ENCODE data around the gene CLN6.
A peak's percentile ranks its signal among the peaks of the same experiment; 100 is the strongest.

CLN6 gene

DNA sequence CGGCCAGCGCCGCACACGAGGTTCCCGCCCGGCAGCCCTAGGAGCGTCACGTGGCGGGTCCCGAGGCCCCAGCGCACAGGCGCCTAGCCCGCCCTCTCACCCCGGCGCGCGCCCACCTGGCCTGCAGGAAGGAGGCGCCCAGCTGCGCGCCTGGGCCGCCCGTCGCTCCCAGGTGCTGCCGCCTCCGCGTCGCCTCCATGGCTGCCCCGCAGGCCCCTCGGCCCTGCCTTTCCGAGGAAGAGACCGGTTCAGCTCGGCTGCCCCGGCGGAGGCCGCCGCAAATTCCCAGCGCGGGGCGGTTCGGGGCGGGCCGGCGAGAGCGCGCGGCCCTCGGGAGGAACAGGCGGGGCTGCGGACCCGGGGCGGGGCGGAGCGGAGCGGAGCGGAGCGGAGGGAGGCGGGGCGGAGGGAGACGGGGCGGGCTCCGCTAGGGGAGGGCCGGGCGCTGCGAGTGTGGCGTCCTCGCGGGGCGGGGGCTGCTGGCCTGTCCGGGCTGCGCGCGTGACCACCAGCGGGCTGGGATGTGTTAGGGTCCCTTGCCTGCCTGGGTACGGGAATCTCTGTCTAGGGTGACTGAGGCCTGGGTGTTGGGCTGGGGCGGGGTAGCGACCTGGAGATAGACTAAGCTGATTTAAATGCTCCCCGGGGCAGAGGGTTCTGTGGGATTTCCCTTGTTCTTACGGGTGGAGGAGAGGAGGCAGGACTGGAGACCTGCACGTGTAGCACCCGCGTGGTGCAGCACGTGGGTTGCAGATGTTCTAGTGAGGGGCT, at the start of gene CLN6:
Gene CLN6 (minus strand): TSS at position 343 of the 771 bp plus-strand sequence. CDS start 144 bp downstream, at position 199.
- peak; percentile 63 to 73 (median 70) for DNase-seq (ENCODE audit: low read depth in 2 of 3, low spot score in 2 of 3)

DNA sequence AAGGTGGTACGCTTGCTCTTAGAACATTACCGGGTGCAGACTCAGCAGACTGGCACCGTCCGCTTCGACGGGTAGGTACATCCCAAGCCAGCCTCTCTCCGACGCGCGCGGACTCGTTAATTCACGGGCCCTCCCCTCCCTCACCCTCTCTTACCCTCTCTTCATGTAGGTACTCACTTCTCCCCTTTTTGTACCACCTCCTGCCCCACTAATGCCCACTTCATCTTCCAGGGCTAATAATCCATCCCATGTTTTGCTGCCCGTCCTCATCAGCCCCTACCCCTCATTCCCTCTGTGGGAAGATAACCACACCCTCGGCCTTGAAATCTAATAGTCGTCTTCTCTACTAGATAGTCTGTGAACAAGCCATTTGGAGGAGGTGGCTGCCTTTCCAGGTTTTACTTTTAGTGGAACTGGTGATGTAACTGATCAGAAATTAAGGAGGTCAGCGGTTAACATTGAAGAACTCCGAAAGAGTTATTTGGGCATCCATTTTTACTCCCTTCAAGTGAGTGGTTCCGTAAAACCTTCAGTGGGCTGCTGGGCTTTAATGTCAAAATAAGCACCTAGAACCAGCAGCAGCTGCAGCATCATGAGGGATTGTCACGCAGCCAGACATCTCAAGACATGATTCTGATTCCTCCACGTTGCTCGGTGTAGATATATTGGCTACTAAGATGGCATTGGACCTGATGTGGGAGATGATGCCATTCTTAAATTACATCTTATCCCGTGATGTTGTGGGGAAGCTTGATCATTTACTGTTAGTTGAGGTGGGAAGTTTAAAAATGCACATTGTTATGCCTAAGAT, 49.3 kb upstream of the CLN6 start:
- no peak for DNase-seq (ENCODE audit: low read depth in 2 of 3, low spot score in 2 of 3)

DNA sequence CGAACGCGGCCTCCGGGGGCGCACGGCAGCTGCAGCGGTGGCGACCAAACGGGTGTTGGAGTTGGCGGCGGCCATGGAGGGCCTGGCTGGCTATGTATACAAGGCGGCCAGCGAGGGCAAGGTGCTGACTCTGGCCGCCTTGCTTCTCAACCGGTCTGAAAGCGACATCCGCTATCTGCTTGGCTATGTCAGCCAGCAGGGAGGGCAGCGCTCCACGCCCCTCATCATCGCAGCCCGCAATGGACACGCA, 48.7 kb upstream of the CLN6 start:
- DNase-seq (ENCODE audit: low read depth in 2 of 3, low spot score in 2 of 3), result peak in 1 of 3 experiments; percentile 38

DNA sequence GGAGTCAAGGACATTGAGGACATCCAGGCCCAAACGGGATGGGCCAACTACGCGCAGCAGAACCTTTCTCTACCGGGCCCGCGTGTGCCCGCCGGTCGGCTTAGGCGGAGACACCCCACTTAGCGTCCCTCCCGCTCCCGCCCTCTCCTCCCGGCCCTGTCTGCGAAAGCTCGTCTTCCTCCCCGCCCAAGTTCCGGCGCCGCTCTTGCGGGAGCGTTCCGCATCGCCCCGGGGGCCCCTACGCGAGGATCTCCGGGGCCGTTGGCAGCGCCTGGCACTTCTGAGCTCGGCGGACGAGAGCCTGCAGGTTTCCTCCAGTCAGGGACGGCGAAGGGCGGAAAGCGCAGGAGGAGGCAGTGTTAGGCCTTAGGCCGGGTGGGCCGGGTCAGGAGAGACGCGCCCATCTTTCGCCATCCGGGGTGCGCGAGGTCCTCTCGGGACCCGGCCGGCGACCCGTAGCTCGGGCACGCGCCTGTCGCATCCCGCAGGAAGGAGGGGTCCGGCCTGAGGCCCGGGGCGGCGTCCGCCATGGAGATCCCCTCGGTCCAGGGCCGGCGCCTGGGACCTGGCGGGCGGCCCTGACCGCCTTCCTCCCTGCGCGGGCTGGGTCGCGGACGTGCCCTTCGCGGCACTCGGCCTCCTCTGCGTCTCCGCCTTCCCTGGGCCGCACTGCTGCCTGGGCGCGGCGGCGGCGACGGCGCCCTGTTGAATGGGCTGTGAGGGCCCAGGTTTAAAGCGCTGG, 48.2 kb upstream of the CLN6 start, which contains the start of gene FEM1B:
Gene FEM1B (plus strand): TSS at position 143 of the 742 bp plus-strand sequence. CDS start 673 bp downstream, outside the sequence.
- peak; percentile 67 to 87 (median 78) for DNase-seq (ENCODE audit: low read depth in 2 of 3, low spot score in 2 of 3)

DNA sequence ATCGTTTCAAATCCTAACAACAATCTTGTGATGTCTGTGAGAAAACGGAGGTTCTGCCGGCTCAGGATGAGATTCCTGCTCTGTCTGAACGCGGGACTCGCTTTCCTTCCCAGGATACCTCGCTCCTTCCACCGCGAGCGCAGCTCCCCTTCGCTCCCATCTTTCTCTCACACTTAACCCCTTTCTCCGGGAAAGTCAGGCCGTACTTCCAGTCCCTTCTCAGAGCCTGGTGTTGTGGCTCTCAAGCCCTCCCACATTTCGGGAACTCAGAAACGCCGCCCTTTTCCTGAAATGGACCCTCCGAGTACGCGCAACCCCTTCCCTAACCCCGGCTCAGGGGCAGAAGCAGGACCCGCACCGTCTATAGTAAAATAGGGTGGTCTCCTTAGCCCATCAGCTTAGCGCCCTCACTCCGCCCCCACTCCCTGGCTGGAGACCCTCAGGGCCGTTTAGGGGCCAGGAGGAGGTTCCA, 47.6 kb upstream of the CLN6 start:
- no peak for DNase-seq (ENCODE audit: low read depth in 2 of 3, low spot score in 2 of 3)

DNA sequence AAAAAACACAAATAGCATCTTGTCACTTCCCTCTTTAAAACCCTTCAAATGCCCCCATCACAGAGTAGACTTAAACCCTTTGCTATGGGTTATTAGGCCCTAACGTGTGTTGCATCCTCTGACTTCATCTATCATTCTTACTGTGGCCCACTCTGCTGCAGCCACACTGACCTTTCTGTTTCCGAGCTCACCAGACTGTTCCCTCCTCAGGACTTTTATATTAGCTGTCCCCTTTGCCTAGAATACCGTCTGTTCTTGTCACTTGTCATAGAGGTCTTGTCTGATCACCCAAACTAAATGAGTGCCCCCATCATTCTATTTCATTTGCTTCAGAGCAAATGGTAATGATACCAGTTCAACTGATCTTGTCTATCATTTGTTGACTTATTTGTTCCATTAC, 47.1 kb upstream of the CLN6 start:
- DNase-seq (ENCODE audit: low read depth in 2 of 3, low spot score in 2 of 3), result no peak

DNA sequence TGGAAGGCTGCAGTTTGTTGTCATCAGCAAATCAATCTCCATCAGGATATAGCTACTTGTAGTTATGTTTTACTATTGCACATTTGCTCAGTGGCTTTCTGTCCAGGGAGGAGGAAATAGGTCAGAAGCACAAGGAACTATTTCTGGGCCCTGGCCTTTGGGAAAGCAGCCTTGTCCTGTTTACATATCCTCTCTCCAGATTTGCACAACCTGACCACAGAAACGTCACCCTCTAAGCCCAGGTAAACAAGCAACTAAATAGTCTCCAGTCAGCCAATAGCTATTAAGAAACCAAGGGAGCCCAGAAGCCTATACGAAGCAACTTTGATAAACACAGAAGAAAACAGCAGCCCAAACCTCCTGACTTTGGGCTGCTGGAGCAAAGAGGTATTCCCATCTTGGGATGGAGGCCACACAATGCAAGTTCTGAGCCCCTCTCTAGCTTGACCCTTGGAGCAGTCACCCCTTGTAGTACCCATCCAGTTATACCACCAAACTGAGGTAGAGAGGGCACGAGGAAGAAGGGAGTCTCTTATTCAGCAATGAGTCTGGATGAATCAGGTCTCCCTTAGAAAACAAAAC, 45.7 kb upstream of the CLN6 start:
- DNase-seq (ENCODE audit: low read depth in 2 of 3, low spot score in 2 of 3), result no peak

DNA sequence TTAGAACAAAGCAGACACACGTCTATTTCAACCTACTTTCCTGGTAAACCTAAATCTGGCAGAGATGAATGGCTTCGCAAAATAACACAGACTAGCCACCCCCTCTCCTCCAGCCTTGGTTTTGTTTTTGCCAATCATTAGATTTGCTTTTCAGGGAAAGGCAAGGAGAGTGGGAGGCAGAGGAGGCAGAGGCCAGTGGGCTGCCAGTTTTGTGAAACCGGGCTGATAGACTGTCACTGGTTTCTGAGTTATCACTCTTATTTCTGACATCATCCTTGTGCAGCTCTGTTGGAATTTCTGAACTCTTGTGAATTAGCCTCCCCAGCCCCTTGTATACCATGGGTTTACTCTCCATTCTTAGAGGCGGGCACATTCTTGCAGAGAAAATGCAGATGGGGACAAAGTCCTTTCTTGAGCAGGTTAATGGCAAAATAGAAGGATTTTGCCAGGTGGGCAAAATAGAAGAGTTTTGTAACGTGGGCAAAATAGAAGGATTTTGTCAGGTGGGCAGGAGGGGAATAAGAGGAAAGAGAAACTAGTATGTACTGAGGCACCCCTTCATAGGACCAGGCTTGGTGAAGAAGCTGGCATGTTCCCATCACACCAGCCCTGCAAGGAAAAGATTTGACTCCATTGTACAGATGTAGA, 44.8 kb upstream of the CLN6 start:
- DNase-seq (ENCODE audit: low read depth in 2 of 3, low spot score in 2 of 3), result no peak

DNA sequence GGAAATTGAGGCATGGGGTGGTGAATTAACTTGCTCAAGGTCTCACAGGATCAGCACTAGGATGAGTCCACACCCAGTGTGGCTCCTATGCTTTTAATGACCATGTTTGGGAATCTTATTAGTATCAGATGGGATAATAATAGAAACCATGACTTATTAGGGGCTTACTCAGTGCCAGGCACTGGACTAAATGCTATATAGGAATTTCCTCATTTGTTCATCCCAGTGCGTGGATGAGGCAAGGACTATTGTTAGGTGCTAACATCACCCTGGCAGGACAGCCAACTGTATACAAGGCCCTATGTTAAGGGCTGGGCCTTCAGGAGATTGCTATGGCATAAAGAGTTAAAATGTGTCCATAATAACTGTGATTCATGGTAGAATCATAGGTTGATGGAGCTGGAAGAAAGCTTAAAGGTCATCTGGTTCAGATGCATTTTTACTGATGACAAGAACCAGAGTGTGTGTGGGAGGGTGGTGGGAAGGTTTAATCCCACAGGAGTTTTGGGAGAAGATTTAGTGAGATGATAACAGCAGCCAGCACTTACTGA, 43.3 kb upstream of the CLN6 start:
- DNase-seq (ENCODE audit: low read depth in 2 of 3, low spot score in 2 of 3), result no peak

DNA sequence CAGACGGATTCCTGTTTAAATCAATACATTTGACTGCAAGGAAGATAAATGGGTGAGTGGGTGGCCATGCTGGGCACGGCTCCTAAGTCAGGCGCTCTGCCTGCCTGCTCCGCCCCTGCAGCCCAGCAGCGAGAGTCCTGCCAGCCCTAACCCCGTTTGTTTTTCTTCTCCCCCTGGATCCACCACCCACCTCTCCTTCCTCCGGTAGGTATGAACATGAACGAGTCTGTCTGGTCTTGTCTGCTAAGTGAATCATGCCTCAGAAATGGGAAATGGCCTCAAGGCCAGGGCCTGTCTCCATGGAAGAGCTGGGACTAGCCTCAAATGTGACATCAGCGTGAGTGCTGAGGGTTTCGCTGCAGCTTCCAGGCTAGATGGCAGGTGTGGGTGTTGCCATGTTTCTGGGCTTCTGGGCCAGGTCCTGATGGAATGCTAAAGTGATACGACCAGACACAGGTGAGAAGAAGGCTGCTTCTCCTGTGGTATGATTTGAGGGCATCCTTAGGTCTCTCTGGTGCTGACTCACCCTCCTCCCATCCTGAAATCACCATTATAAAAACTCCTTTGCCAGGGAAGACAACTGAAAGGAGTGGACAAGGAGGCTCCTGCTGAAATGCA, 42.4 kb upstream of the CLN6 start:
- no peak for DNase-seq (ENCODE audit: low read depth in 2 of 3, low spot score in 2 of 3)

DNA sequence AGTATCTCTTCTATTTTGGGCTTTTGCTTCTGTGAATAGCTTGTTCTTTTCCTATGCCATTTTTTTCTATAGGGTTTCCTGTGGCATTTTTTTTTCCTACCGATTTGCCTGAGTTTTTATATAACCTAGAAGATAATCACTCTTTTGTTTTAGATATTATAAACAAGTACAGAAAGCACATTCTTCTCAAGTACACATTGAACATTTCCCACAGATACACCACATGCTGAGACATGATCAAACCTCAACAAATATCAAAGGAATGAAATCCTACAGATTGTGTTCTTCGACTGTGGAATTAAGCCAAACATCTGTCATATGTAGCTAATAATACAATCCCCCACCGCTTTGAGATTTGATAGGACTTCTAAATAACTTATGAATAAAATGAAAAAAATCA, 38.9 kb upstream of the CLN6 start:
- no peak for DNase-seq (ENCODE audit: low read depth in 2 of 3, low spot score in 2 of 3)

DNA sequence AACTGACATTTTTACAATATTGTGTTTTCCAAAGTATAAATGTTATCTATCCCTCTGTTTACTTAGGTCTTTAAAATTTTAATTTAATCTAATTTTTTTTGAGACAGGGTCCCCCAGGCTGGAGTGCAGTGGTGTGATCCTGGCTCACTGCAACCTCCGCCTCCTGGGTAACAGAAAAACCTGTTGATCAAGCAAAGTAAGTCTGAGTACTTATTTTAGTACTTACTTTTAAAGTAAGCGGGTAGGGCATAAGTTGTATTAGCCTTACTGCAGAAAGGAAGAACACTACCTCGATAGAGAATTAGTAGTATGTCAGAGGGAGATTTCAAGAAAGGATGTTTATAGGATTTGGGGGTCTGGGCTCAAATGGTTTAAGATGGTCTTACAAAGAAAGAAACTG, 36.1 kb upstream of the CLN6 start:
- no peak for DNase-seq (ENCODE audit: low read depth in 2 of 3, low spot score in 2 of 3)

DNA sequence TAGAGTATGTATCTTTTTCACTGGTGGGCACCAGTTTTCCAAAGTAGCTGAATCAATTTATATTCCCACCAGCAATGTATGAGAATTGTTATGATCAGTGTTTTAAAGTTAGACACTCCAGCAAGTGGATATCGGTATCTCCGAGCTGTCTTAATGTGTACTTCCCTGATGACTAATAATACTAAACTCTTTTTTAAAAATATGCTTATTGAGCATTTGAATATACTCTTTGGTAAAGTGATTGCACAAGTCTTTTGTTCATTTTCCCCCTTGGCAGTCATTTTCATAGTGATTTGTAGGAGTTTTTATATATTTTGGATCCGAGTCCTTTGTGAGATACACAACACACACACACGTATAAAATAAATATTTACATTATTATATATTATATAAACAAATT, 35.6 kb upstream of the CLN6 start:
- DNase-seq (ENCODE audit: low read depth in 2 of 3, low spot score in 2 of 3), result no peak

DNA sequence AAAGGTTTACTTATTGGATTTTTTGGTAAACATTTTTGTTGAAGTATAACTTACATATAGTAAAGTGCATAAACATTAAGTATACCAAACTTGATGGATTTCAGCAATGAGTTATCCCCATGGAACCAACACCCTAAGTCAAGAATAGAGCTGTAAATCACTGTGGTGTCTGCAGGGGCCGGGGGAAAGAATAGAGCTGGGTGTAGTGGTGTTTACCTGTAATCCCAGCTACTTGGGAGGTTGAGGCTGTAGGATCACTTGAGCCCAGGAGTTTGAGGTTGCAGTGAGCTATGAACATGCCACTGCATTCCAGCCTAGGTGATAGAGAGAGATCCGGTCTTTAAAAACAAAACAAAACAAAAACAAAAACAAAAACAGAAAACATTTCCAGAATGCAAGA, 34.8 kb upstream of the CLN6 start:
- DNase-seq (ENCODE audit: low read depth in 2 of 3, low spot score in 2 of 3), result no peak

DNA sequence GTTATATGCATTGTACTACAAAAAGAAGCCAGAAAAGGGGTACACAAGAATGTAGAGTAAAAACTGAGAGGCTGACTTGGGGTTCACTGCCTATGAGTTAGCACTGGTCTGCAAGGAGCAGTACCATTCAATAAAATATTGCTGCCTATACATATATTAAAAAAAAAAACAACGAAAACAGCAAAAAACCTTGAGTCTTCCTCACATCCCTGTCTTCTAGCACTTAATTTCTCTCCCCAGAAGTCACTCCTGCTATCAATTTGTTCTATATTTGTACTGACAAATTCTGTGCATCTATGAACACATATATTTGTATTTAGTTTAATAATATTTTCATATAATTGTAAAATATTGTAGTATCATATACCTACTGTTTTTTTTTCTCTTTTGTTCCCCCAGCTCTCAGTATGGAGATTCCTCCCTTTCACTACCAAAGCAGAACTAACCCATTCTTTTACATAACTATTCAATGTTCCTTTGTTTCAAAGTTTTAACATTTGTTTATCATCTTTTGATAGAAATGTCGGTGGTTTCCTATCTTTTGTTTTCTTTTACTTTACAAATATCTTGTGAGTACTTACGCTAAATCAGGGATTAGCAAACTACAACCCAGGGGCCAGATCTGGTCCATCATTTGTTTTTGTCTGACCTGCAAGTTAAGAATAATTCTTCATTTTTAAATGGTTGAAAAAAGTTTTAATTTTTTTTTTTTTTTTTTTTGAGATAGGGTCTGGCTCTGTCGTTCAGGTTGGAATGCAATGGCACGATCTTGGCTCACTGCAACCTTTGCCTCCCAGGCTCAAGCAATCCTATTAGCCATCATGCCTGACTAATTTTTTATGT, 33.2 kb upstream of the CLN6 start:
- no peak for DNase-seq (ENCODE audit: low read depth in 2 of 3, low spot score in 2 of 3)

DNA sequence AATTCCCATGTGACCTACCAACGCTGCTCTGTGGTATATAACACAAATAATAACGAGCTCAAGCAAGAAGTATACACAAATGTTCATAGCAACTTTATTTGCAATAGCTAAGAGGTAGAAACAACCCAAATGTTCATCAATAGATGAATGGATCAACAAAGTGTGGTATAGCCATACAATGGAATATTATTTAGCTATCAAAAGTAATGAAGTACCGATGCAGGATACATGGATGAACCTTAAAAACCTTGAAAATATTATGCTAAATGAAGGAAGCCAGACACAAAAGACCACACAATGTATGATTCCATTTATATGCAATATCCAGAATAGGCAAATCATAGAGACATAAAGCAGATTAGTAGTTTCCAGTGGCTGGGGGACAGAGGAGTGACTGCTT, 32.5 kb upstream of the CLN6 start:
- no peak for DNase-seq (ENCODE audit: low read depth in 2 of 3, low spot score in 2 of 3)

DNA sequence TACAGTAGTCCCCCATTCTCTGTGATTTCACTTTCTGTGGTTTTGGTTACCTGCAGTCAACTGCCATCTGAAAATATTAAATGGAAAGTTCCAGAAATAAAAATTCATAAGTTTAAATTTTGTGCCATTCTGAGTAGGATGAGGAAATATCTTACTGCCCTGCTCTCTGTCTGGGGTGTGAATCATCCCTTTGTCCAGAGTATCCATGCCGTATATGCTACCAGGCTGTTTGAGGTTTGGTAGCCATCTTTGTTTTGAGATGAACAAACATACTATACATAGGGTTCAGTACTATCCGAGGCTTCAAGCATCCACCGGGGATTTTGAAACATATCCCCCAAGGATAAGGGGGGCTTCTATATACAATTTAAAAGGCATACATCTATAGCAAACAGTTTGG, 31.7 kb upstream of the CLN6 start:
- no peak for DNase-seq (ENCODE audit: low read depth in 2 of 3, low spot score in 2 of 3)

DNA sequence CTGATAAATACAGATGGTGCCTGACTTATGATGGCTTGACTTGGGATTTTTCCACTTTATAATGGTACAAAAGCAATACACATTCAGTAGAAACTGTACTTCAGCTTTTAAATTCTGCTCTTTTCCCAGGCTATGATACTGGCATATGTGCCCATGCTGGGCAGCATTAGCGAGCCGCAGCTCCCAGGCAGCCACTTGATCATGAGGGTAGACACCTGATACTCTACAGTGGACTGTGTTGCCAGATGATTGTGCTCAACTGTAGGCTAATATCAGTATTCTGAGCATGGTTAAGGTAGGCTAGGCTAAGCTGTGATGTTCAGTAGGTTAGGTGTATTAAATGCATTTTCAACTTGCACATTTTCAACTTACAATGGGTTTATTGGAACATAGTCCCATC, 30.4 kb upstream of the CLN6 start:
- DNase-seq (ENCODE audit: low read depth in 2 of 3, low spot score in 2 of 3), result no peak

DNA sequence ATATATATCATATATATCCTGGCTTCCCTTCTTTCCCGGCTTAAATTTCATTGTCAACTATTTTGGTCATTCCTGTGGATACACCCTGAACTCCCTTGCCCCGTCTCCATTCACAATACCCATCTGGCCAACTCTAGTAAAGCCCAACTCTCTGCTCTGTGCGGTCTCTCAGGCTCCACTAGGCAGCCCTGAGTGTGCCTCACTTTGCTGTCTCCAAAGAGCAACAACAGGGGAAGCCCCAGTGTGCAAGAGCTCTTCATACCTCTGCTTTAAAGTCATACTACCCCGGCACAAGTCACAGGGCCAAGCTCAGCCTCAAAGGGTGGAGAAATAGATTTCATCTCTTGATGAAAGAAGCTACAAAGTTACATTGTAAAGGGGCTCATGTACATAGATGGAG, 29.2 kb upstream of the CLN6 start:
- DNase-seq (ENCODE audit: low read depth in 2 of 3, low spot score in 2 of 3), result no peak
